Keratinocyte (primary cell): ENCODE data around the gene NAA25. TPM values are rescaled to one million over a fixed set of nuclear protein-coding genes. Genes with fewer than 3 reads are reported as not detected.

ENCODE experiments used
- DNase-seq: peaks from one replicate; pipeline ENCODE4 v3.0.0-alpha.2; 2011; ENCODE audit warnings: low read depth, missing footprints, low spot score
- FAIRE-seq: peaks from 2 replicates; lab custom pipeline; 2011; peaks lifted over from hg19 to GRCh38; lab: Jason Lieb, UNC
- H2AFZ ChIP-seq: 2 replicates; pipeline ENCODE4 v1.6.0; 2012; ENCODE audit warnings: low read length, control low read depth, inconsistent platforms; ENCODE audit not compliant: control insufficient read depth
- H3K27ac ChIP-seq: 2 replicates; pipeline ENCODE4 v1.5.1; 2011; ENCODE audit warnings: low read length; ENCODE audit not compliant: control insufficient read depth, insufficient read depth
- H3K27me3 ChIP-seq: 3 replicates; pipeline ENCODE4 v1.6.0; 2011; ENCODE audit warnings: low read length; ENCODE audit not compliant: control insufficient read depth, insufficient read depth; ENCODE audit errors: extremely low read depth
- H3K36me3 ChIP-seq, 2 experiments: 2 replicates in 1 of 2; 3 replicates in 1 of 2; pipeline ENCODE4 v1.5.1; 2011; ENCODE audit warnings: low read length in 2 of 2, mild to moderate bottlenecking in 1 of 2; ENCODE audit not compliant: control insufficient read depth in 2 of 2, insufficient read depth in 2 of 2; ENCODE audit errors: extremely low read depth in 1 of 2
- H3K4me1 ChIP-seq: 3 replicates; pipeline ENCODE4 v1.5.1; 2011; ENCODE audit warnings: low read length; ENCODE audit not compliant: control insufficient read depth, insufficient read depth; ENCODE audit errors: extremely low read depth
- H3K4me2 ChIP-seq: 3 replicates; pipeline ENCODE4 v1.6.0; 2011; ENCODE audit warnings: low read depth, low read length; ENCODE audit not compliant: control insufficient read depth, insufficient read depth; ENCODE audit errors: extremely low read depth
- H3K4me3 ChIP-seq, 3 experiments: fragments of 200-600 bp in 1 of 3; sonication (generic) in 1 of 3; 2 replicates in 2 of 3; 3 replicates in 1 of 3; pipeline ENCODE4 v1.5.1; 2011 to 2016; ENCODE audit warnings: low read length in 3 of 3, mild to moderate bottlenecking in 3 of 3, control low read depth in 2 of 3, inconsistent platforms in 1 of 3, low read depth in 1 of 3, mixed read lengths in 1 of 3, mixed run types in 1 of 3, moderate library complexity in 1 of 3; ENCODE audit not compliant: control insufficient read depth in 2 of 3, insufficient read depth in 2 of 3; ENCODE audit errors: extremely low read depth in 1 of 3
- H3K79me2 ChIP-seq: 2 replicates; pipeline ENCODE4 v1.6.0; 2012; ENCODE audit warnings: low read length; ENCODE audit not compliant: control insufficient read depth, insufficient read depth
- H3K9ac ChIP-seq: 3 replicates; pipeline ENCODE4 v1.6.0; 2011; ENCODE audit warnings: low read length; ENCODE audit not compliant: control insufficient read depth, insufficient read depth; ENCODE audit errors: extremely low read depth
- H3K9me1 ChIP-seq: 3 replicates; pipeline ENCODE4 v1.6.0; 2011; ENCODE audit warnings: low read length; ENCODE audit not compliant: control insufficient read depth, insufficient read depth; ENCODE audit errors: extremely low read depth
- H3K9me3 ChIP-seq: 2 replicates; pipeline ENCODE4 v1.5.1; 2012; ENCODE audit warnings: low read depth, low read length; ENCODE audit not compliant: control insufficient read depth
- H4K20me1 ChIP-seq: 3 replicates; pipeline ENCODE4 v1.6.0; 2011; ENCODE audit warnings: low read length; ENCODE audit not compliant: control insufficient read depth, insufficient read depth; ENCODE audit errors: extremely low read depth
- EZH2 ChIP-seq: IDR thresholded peaks from one replicate; pipeline ENCODE4 v1.6.1; 2012; ENCODE audit warnings: inconsistent platforms, mild to moderate bottlenecking, low read length, moderate library complexity
- dilution Hi-C: fragments of 300-500 bp; cut with MboI; formaldehyde crosslinking; loops from one replicate; pipeline ENCODE4 v1.7.0; 2020; ENCODE audit warnings: low sequenced_read_pairs; ENCODE audit not compliant: extremely low pct_ligation_motif_present
- polyA plus RNA-seq, 5 experiments: library from polyadenylated mRNA; depleted of rRNA in 3 of 5; stranded (reverse) in 3 of 5; stranded (forward) in 1 of 5; unstranded in 1 of 5; fragments of >200 nt; gene quantifications; 1 replicate in 1 of 5; 2 replicates in 3 of 5; 3 replicates in 1 of 5; pipeline versions ENCODE4 v1.2.1 to v1.2.3, GENCODE V29; 2011 to 2012; ENCODE audit warnings: missing spikeins in 2 of 5, low read depth in 1 of 5, low replicate concordance in 1 of 5
- TF ChIP-seq, protein P1 (sequence below), 3 experiments: IDR thresholded peaks in 1 of 3; conservative IDR thresholded peaks in 1 of 3; optimal IDR thresholded peaks in 1 of 3; 2 replicates in 2 of 3; 3 replicates in 1 of 3; pipeline versions ENCODE3 to v1.5.1; 2011; ENCODE audit warnings: low read length in 3 of 3, mild to moderate bottlenecking in 3 of 3, moderate library complexity in 2 of 3, control low read depth in 1 of 3, inconsistent platforms in 1 of 3; ENCODE audit not compliant: insufficient read depth in 2 of 3; ENCODE audit errors: extremely low read depth in 1 of 3

Gene NAA25
- polyA plus RNA-seq, 1 donor (not counting 4 experiments of a cell fraction or from before 2014, with no cell fraction given), result 26.1 TPM

DNA sequence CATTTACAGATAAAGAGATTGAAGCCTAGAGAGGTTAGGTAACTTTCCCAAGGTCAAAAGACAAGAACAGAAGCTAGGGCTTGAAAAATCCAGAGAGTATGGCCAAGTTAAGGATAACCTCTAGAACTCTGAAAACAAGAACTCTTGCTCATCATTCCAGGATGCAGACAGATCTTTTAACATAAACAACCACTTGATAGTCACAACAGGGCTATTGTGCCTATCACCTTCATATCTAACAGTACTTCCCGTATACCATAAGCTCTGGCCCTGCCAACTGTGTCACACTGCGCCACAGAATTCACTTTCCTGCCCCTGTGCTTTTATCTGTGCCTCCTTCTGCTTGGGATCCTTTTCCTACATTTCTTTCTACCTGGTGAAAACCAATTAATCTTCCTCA, 77.1 kb downstream of the NAA25 start:
- no peak overlapping the region for H2AFZ ChIP-seq
- dilution Hi-C loops, result no loop called here
- H3K27me3 ChIP-seq, result no peaks in the 10 kb centered on the region
- no peaks in the 10 kb centered on the region for H3K4me1 ChIP-seq
- H3K4me2 ChIP-seq, result no peak overlapping the region
- no peak for DNase-seq
- H3K9me1 ChIP-seq, result no peaks in the 10 kb centered on the region
- H3K4me3 ChIP-seq, result no peak overlapping the region
- no peak overlapping the region for H3K27ac ChIP-seq
- TF ChIP-seq, protein P1, sequence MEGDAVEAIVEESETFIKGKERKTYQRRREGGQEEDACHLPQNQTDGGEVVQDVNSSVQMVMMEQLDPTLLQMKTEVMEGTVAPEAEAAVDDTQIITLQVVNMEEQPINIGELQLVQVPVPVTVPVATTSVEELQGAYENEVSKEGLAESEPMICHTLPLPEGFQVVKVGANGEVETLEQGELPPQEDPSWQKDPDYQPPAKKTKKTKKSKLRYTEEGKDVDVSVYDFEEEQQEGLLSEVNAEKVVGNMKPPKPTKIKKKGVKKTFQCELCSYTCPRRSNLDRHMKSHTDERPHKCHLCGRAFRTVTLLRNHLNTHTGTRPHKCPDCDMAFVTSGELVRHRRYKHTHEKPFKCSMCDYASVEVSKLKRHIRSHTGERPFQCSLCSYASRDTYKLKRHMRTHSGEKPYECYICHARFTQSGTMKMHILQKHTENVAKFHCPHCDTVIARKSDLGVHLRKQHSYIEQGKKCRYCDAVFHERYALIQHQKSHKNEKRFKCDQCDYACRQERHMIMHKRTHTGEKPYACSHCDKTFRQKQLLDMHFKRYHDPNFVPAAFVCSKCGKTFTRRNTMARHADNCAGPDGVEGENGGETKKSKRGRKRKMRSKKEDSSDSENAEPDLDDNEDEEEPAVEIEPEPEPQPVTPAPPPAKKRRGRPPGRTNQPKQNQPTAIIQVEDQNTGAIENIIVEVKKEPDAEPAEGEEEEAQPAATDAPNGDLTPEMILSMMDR (optimal IDR thresholded peaks at IDR 0.05 in 1 of 3, IDR thresholded peaks at IDR 0.05 in 1 of 3, conservative IDR thresholded peaks at IDR 0.05 in 1 of 3; ENCODE audit: extremely low read depth in 1 of 3, insufficient read depth in 2 of 3, low read length in 3 of 3), result no peak
- no peak for TF ChIP-seq EZH2
- no peak overlapping the region for H3K9ac ChIP-seq
- no peaks in the 10 kb centered on the region for H4K20me1 ChIP-seq
- no peaks in the 10 kb centered on the region for H3K79me2 ChIP-seq
- no peak for FAIRE-seq
- H3K36me3 ChIP-seq, result peaks cover 19 to 22% of the 10 kb centered on the region in 2 experiments
- no peaks in the 10 kb centered on the region for H3K9me3 ChIP-seq

DNA sequence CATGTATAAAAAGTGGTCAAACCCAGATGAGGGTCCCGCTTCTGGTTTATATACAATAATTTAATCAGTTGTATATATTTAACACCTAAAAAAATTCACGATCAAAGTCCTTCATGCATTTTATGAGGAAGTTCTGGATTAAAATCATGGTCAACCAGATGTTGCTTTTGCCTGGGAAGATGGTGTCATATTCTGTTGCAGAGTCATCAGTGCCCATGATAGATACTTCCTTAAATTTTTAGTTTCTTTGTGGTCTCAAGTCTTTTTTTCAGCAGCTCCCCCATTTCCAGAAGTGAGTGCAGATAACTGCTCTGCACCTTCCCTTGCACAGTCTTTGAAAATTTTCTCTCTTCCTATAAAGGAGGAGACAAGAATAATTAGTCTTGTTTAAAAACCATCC, 79.3 kb downstream of the NAA25 start:
- H3K79me2 ChIP-seq, result no peaks in the 10 kb centered on the region
- no peaks in the 10 kb centered on the region for H3K27me3 ChIP-seq
- H2AFZ ChIP-seq, result no peak overlapping the region
- no peaks in the 10 kb centered on the region for H4K20me1 ChIP-seq
- no peak for FAIRE-seq
- no peaks in the 10 kb centered on the region for H3K9me3 ChIP-seq
- DNase-seq, result no peak
- H3K9me1 ChIP-seq, result no peaks in the 10 kb centered on the region
- no peak overlapping the region for H3K4me2 ChIP-seq
- dilution Hi-C loops, result no loop called here
- no peak overlapping the region for H3K9ac ChIP-seq
- peaks cover 12 to 17% of the 10 kb centered on the region in 2 experiments for H3K36me3 ChIP-seq
- H3K27ac ChIP-seq, result no peak overlapping the region
- no peak overlapping the region for H3K4me3 ChIP-seq
- no peaks in the 10 kb centered on the region for H3K4me1 ChIP-seq
- TF ChIP-seq, protein P1 (optimal IDR thresholded peaks at IDR 0.05 in 1 of 3, IDR thresholded peaks at IDR 0.05 in 1 of 3, conservative IDR thresholded peaks at IDR 0.05 in 1 of 3; ENCODE audit: extremely low read depth in 1 of 3, insufficient read depth in 2 of 3, low read length in 3 of 3), result no peak
- no peak for TF ChIP-seq EZH2
